Measurements from ENCODE around the gene RELT. TPM values are rescaled to one million over a fixed set of nuclear protein-coding genes. Genes with fewer than 3 reads are reported as not detected.

Gene RELT
- total and polyA plus RNA-seq, 5 experiments from 2014 or later: 1.3 to 12.8 (median 3.3) TPM

DNA sequence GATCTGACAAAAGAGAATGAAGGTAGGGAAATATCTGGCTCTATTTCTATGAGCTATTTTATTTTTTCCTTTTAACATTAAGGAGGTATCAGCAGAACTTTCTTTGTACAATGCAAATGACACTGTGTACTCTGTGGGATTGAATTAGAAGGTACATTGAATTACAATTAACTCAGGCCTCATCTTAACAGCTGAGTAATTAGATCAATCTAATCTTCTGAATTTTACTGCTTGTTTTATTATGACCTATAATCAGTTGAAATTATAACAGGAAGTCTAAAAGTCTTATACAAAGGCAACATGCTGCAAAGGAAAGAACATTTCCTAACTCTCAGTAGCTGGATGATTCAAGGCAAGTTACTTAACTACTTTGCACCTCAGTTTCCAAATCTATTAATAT is 69.8 kb downstream of the RELT start:
- Mint-ChIP-seq H3K36me3 (peaks cover 0 to 19% (median 7%) of the 10 kb centered on the region in 3 donors), H3K4me3 (no peak overlapping the region), H3K27me3 (no peaks in the 10 kb centered on the region), H3K9me3 (no peaks in the 10 kb centered on the region), H3K4me1 (peaks cover 9 to 15% (median 11%) of the 10 kb centered on the region in 4 donors), H3K27ac (peak overlapping the region in 2 of 10 donors; percentile 5 to 13)
- POLR2A ChIA-PET: no interaction called here
- no peak for DNase-seq
- no peak for ATAC-seq

DNA sequence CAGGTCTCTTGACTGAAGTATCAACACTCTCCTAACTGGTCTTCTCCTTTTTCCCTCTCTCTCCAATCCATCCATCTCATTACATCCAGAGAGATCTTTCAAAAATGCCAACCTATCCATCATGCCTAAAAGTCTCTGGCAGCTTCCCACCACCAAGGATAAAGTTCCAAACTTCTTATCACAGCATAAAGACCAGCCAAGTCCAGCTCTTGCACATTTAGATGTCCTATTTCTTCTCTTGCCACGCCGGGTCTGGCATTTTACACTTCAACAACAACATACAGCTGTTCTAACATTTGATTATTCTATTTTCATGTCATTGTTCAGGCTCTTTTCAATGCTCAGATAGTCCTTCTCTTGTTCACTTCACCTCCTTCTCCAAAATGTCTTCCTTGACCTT is 70.6 kb downstream of the RELT start:
- ATAC-seq (no peak), DNase-seq (no peak)
- Mint-ChIP-seq H3K4me1 (peaks cover 9 to 17% (median 11%) of the 10 kb centered on the region in 4 donors), H3K27ac (no peak overlapping the region), H3K27me3 (no peaks in the 10 kb centered on the region), H3K4me3 (no peak overlapping the region), H3K9me3 (no peaks in the 10 kb centered on the region), H3K36me3 (peaks cover 0 to 14% (median 7%) of the 10 kb centered on the region in 3 donors)
- POLR2A ChIA-PET: no interaction called here

Other genes starting within 250 kb of the RELT start
- 10 to 100 TPM; 54.6 to 70.0 TPM for gene FCHSD2, start 234.1 kb upstream of the RELT start, total RNA-seq
- gene FCHSD2, start 234.1 kb upstream of the RELT start, polyA plus RNA-seq: 10 to 100 TPM; 11.8 to 15.6 (median 14.7) TPM
- gene P2RY2, start 158.1 kb upstream of the RELT start, total RNA-seq: not detected
- gene P2RY2, start 158.1 kb upstream of the RELT start, polyA plus RNA-seq: not detected
- gene P2RY6, start 104.1 kb upstream of the RELT start, total RNA-seq: under 1 TPM in 1 of 2 experiments, not detected in 1; 0.52 TPM
- gene P2RY6, start 104.1 kb upstream of the RELT start, polyA plus RNA-seq: not detected
- gene ARHGEF17, start 68.1 kb upstream of the RELT start, total RNA-seq: not detected
- gene ARHGEF17, start 68.1 kb upstream of the RELT start, polyA plus RNA-seq: under 1 TPM in 1 of 3 donors, not detected in 2; 0.19 TPM
- gene FAM168A, start 221.7 kb downstream of the RELT start, total RNA-seq: 10 to 100 TPM; 19.6 to 21.7 TPM
- gene FAM168A, start 221.7 kb downstream of the RELT start, polyA plus RNA-seq: 1 to 10 TPM; 2.6 to 5.0 (median 2.7) TPM

Measured in naive thymus-derived CD8-positive, alpha-beta T cell (primary cell).